Measurements from ENCODE around the gene KCNIP4. TPM values are rescaled to one million over a fixed set of nuclear protein-coding genes. Genes with fewer than 3 reads are reported as not detected.

The KCNIP4 gene
- total and polyA plus RNA-seq, 2 experiments from 2014 or later, result 0.14 to 0.63 TPM

DNA sequence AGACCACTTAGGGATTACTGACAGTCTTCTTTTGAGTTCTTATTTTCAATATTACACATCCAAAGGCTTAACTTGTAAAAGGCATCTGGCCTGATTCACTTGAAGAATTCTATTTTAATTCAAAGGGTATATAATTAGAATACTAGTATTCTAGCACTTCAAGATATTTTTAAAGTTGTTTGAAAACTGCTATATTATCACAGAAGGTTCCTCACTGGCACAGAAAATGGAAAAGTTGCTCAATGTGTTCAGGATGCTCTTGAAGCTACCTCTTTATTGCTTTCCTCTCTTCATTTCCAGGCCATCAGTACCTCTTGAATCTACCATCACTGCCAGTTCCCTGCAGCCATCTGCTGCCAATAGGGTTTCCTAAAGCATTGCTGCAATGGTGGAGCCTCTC lies 271.4 kb downstream of the KCNIP4 start (continued):
- TF ChIP-seq EZH2phosphoT487 (IDR thresholded peaks at IDR 0.05; ENCODE audit: unreplicated experiment) (no peak), EZH2 (IDR thresholded peaks at IDR 0.05; ENCODE audit: low read depth, unreplicated experiment) (no peak), ZNF114 (CRISPR knock-in tag; IDR thresholded peaks at IDR 0.05) (no peak), ZNF331 (CRISPR knock-in tag; IDR thresholded peaks at IDR 0.05; ENCODE audit: low read depth) (no peak), STAT1 (IDR thresholded peaks at IDR 0.05; ENCODE audit: unreplicated experiment) (no peak), JUNB (IDR thresholded peaks at IDR 0.05; ENCODE audit: unreplicated experiment) (no peak), NANOG (IDR thresholded peaks at IDR 0.05; ENCODE audit: borderline replicate concordance) (no peak), POLR2AphosphoS5 (IDR thresholded peaks at IDR 0.05; ENCODE audit: low read depth) (no peak)
- TF ChIP-seq, protein P1, sequence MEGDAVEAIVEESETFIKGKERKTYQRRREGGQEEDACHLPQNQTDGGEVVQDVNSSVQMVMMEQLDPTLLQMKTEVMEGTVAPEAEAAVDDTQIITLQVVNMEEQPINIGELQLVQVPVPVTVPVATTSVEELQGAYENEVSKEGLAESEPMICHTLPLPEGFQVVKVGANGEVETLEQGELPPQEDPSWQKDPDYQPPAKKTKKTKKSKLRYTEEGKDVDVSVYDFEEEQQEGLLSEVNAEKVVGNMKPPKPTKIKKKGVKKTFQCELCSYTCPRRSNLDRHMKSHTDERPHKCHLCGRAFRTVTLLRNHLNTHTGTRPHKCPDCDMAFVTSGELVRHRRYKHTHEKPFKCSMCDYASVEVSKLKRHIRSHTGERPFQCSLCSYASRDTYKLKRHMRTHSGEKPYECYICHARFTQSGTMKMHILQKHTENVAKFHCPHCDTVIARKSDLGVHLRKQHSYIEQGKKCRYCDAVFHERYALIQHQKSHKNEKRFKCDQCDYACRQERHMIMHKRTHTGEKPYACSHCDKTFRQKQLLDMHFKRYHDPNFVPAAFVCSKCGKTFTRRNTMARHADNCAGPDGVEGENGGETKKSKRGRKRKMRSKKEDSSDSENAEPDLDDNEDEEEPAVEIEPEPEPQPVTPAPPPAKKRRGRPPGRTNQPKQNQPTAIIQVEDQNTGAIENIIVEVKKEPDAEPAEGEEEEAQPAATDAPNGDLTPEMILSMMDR (conservative IDR thresholded peaks at IDR 0.05; ENCODE audit: low read depth in 2 of 2), result no peak
- TF ChIP-seq, protein P2, sequence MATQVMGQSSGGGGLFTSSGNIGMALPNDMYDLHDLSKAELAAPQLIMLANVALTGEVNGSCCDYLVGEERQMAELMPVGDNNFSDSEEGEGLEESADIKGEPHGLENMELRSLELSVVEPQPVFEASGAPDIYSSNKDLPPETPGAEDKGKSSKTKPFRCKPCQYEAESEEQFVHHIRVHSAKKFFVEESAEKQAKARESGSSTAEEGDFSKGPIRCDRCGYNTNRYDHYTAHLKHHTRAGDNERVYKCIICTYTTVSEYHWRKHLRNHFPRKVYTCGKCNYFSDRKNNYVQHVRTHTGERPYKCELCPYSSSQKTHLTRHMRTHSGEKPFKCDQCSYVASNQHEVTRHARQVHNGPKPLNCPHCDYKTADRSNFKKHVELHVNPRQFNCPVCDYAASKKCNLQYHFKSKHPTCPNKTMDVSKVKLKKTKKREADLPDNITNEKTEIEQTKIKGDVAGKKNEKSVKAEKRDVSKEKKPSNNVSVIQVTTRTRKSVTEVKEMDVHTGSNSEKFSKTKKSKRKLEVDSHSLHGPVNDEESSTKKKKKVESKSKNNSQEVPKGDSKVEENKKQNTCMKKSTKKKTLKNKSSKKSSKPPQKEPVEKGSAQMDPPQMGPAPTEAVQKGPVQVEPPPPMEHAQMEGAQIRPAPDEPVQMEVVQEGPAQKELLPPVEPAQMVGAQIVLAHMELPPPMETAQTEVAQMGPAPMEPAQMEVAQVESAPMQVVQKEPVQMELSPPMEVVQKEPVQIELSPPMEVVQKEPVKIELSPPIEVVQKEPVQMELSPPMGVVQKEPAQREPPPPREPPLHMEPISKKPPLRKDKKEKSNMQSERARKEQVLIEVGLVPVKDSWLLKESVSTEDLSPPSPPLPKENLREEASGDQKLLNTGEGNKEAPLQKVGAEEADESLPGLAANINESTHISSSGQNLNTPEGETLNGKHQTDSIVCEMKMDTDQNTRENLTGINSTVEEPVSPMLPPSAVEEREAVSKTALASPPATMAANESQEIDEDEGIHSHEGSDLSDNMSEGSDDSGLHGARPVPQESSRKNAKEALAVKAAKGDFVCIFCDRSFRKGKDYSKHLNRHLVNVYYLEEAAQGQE (IDR thresholded peaks at IDR 0.05; ENCODE audit: unreplicated experiment), result no peak

DNA sequence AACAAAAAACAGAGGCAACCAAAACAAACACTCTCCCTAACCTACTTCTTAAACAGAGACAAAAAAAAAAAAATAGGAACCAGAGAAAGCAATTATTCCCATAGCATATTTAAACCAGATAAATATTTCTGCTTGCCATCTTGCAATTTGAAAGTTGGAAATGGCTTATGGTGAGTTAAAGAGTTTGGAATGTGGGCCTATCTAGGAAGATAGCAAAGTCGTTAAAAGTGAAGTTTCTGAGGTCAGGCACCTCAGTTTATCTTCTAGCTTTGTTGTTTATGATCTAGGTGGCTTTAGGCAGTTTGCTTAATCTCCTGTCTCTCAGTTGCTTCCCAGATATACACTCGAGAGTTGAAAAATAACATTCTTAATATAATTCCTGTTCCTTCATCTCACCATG lies 284.2 kb downstream of the KCNIP4 start:
- DNase-seq (ENCODE audit: low spot score), result no peak
- H3K36me3 ChIP-seq (ENCODE audit: insufficient read depth), result no peaks in the 10 kb centered on the region
- Mint-ChIP-seq H3K4me1 (no peaks in the 10 kb centered on the region), H3K27me3 (ENCODE audit: insufficient read depth, low read depth, poor library complexity) (peaks cover 3% of the 10 kb centered on the region), H3K36me3 (ENCODE audit: low read depth) (no peaks in the 10 kb centered on the region), H3K9me3 (no peaks in the 10 kb centered on the region; the same call in 2 of the 3 replicates), H3K4me3 (no peak overlapping the region), H3K27ac (no peak overlapping the region)
- no peaks in the 10 kb centered on the region for H3K9me2 ChIP-seq (ENCODE audit: insufficient read depth)
- H3K27ac ChIP-seq (ENCODE audit: low read depth), result no peak overlapping the region
- no peak overlapping the region for H2AFZ ChIP-seq
- no peak overlapping the region for H3K4me3 ChIP-seq
- H4K20me1 ChIP-seq (replicated peaks; ENCODE audit: insufficient read depth), result no peaks in the 10 kb centered on the region
- ATAC-seq, result no peak
- H3K79me2 ChIP-seq (replicated peaks; ENCODE audit: insufficient read depth), result no peaks in the 10 kb centered on the region
- H3K4me1 ChIP-seq (ENCODE audit: insufficient read depth), result no peaks in the 10 kb centered on the region
- H3F3A ChIP-seq (replicated peaks; ENCODE audit: low read depth), result no peaks in the 10 kb centered on the region
- H3K27me3 ChIP-seq (ENCODE audit: insufficient read depth), result no peaks in the 10 kb centered on the region
- H3K4me2 ChIP-seq, result no peak overlapping the region
- TF ChIP-seq NANOG (IDR thresholded peaks at IDR 0.05; ENCODE audit: borderline replicate concordance), result no peak
- TF ChIP-seq EZH2 (IDR thresholded peaks at IDR 0.05; ENCODE audit: low read depth, unreplicated experiment), result no peak
- TF ChIP-seq JUNB (IDR thresholded peaks at IDR 0.05; ENCODE audit: unreplicated experiment), result no peak
- no peak for TF ChIP-seq ZNF114 (CRISPR knock-in tag; IDR thresholded peaks at IDR 0.05)
- TF ChIP-seq, protein P3, sequence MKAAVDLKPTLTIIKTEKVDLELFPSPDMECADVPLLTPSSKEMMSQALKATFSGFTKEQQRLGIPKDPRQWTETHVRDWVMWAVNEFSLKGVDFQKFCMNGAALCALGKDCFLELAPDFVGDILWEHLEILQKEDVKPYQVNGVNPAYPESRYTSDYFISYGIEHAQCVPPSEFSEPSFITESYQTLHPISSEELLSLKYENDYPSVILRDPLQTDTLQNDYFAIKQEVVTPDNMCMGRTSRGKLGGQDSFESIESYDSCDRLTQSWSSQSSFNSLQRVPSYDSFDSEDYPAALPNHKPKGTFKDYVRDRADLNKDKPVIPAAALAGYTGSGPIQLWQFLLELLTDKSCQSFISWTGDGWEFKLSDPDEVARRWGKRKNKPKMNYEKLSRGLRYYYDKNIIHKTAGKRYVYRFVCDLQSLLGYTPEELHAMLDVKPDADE (IDR thresholded peaks at IDR 0.05), result no peak
- no peak for TF ChIP-seq EZH2phosphoT487 (IDR thresholded peaks at IDR 0.05; ENCODE audit: unreplicated experiment)
- TF ChIP-seq, protein P1 (conservative IDR thresholded peaks at IDR 0.05; ENCODE audit: low read depth in 2 of 2), result no peak
- TF ChIP-seq, protein P2 (IDR thresholded peaks at IDR 0.05; ENCODE audit: unreplicated experiment), result no peak
- TF ChIP-seq POLR2AphosphoS5 (IDR thresholded peaks at IDR 0.05; ENCODE audit: low read depth), result no peak
- no peak for TF ChIP-seq CREB1 (CRISPR knock-in tag; IDR thresholded peaks at IDR 0.05; ENCODE audit: low read depth)
- TF ChIP-seq ZNF331 (CRISPR knock-in tag; IDR thresholded peaks at IDR 0.05; ENCODE audit: low read depth), result no peak
- no peak for TF ChIP-seq STAT1 (IDR thresholded peaks at IDR 0.05; ENCODE audit: unreplicated experiment)
